Astrocyte of the cerebellum (primary cell): Measurements from ENCODE around the gene ENKUR.

ENCODE experiments used
- DNase-seq: peaks from one replicate; pipeline ENCODE4 v3.0.0-alpha.2; 2011; ENCODE audit warnings: low read depth
- H3K4me3 ChIP-seq: 2 replicates; pipeline ENCODE4 v1.5.1; 2011; ENCODE audit warnings: mild to moderate bottlenecking, low read depth, low read length, moderate library complexity
- in situ Hi-C: cut with HindIII; loops from 2 replicates; pipeline ENCODE4 v1.10.0; 2017; ENCODE audit warnings: low sequenced_read_pairs
- TF ChIP-seq, protein P1 (sequence below): IDR thresholded peaks from 2 replicates; pipeline ENCODE4 v1.5.1; 2012; ENCODE audit warnings: low read length, low read depth, moderate library complexity, mild to moderate bottlenecking; ENCODE audit errors: missing control alignments

The ENKUR gene

DNA sequence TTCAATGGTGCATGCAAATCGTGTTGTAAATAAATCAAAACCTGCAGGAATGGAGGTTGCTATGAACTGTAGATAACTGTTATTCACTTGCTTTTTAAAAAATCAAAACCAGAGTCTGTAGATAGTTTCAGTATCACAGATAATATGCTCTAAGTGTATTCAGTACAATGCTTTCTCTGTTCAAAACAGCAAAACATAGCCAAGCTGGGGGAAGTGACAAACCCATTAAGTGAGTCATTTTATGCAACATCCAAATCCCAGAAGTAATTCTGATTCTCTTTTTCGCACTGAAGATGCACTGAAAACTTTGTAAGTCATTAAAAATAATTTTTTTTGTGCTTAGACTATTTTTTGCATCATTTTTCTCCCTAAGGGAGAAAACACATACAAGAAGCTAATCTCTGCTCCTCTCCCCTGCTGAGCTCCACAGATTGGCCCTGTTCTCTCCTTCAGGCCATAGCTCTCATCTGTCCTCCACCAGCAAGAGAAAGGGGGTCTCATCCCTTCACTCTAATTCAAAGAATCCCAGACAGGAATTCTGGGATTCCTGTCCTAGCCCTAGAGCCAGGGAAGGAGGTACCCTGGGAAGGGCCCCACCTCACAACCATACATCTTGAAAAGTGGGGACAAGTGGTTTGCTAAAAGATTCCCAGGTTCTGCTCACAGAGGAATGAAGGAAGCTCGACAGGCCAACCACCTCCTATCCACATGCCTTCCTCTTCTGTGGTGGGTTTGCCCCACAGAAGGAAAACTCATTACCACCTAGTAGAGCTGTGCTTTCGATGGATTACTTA lies 68.5 kb downstream of the ENKUR start:
- in situ Hi-C loops = no loop called here
- H3K4me3 ChIP-seq = no peak overlapping the region
- TF ChIP-seq, protein P1, sequence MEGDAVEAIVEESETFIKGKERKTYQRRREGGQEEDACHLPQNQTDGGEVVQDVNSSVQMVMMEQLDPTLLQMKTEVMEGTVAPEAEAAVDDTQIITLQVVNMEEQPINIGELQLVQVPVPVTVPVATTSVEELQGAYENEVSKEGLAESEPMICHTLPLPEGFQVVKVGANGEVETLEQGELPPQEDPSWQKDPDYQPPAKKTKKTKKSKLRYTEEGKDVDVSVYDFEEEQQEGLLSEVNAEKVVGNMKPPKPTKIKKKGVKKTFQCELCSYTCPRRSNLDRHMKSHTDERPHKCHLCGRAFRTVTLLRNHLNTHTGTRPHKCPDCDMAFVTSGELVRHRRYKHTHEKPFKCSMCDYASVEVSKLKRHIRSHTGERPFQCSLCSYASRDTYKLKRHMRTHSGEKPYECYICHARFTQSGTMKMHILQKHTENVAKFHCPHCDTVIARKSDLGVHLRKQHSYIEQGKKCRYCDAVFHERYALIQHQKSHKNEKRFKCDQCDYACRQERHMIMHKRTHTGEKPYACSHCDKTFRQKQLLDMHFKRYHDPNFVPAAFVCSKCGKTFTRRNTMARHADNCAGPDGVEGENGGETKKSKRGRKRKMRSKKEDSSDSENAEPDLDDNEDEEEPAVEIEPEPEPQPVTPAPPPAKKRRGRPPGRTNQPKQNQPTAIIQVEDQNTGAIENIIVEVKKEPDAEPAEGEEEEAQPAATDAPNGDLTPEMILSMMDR = no peak
- no peak for DNase-seq

DNA sequence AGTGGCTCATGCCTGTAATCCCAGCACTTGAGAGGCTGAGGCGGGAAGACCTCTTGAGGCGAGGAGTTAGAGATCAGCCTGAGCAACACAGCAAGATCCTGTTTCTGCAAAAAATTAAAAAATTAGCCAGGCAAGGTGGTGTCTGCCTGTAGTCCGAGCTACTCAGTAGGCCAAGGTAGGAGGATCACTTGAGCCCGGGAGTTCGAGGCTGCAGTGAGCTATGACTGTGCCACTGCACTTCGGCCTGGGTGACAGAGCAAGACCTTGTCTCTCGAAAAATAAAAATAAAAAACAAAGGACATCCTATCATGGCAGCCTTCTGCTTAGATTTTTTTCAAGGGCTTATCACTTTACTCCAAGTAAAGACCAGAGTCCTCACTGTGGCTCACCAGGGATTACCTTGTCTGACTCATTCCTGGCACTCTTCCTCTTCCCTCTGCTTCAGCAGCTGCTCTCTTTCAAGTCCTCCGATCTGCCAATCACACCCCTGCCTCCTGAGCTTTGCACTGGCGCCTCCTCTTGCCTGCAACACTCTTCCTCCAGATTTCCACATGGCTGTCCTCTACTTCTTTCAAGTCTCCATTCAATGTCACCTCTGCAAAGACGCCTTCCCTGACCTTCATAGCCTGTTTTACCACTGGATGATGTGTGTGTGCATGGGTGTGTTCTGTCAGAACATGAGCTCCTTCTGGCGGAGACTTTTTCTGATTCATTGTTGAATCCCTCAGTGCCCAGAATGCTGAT lies 71.3 kb downstream of the ENKUR start:
- no peak overlapping the region for H3K4me3 ChIP-seq
- in situ Hi-C loops = no loop called here
- TF ChIP-seq, protein P1 = no peak
- no peak for DNase-seq

- no peak for DNase-seq
- H3K4me3 ChIP-seq = no peak overlapping the region
- TF ChIP-seq, protein P1 = no peak
- in situ Hi-C loops = no loop called here
Measured at GRCh38 chr10:24938525-24938924, 77.4 kb downstream of the ENKUR start.

- TF ChIP-seq, protein P1 = no peak
- no peak for DNase-seq
- no peak overlapping the region for H3K4me3 ChIP-seq
- in situ Hi-C loops = no loop called here
Measured at GRCh38 chr10:24938076-24938475, 77.9 kb downstream of the ENKUR start.

GRCh38 chr10:24935504-24936292 lies 80.3 kb downstream of the ENKUR start:
- DNase-seq = no peak
- in situ Hi-C loops = no loop called here
- H3K4me3 ChIP-seq = no peak overlapping the region
- TF ChIP-seq, protein P1 = no peak
